WI38 (cell line): ENCODE results near the gene DDX31.

Experiments
- H3K4me3 ChIP-seq: 2 replicates; pipeline ENCODE4 v1.5.1; 2011; ENCODE audit warnings: low read depth, mild to moderate bottlenecking, control low read depth, low read length
- TF ChIP-seq, protein P1 (sequence below): IDR thresholded peaks from 2 replicates; pipeline ENCODE4 v1.5.1; 2012; ENCODE audit warnings: low read depth, mild to moderate bottlenecking, control low read depth, low read length

DDX31 gene

DNA sequence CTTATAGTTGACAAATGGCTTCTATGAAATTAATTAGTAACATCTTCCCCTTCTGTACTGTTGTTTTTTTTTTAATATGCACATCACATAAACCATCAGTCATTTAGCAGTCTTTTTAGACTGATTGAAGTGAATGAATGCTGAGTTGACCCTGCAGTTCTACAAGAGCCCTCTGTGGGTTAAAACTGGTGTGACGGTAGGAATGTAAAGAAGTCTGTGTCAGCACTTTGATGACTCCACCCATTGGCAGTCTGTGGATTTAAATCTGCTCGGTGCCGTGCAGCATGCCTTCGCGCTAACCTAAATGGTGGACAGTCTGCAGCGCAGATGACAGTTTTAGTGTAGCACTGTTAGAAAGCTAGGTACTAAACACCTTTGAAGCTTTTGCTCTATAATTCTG lies 3.6 kb upstream of the DDX31 start:
- TF ChIP-seq, protein P1, sequence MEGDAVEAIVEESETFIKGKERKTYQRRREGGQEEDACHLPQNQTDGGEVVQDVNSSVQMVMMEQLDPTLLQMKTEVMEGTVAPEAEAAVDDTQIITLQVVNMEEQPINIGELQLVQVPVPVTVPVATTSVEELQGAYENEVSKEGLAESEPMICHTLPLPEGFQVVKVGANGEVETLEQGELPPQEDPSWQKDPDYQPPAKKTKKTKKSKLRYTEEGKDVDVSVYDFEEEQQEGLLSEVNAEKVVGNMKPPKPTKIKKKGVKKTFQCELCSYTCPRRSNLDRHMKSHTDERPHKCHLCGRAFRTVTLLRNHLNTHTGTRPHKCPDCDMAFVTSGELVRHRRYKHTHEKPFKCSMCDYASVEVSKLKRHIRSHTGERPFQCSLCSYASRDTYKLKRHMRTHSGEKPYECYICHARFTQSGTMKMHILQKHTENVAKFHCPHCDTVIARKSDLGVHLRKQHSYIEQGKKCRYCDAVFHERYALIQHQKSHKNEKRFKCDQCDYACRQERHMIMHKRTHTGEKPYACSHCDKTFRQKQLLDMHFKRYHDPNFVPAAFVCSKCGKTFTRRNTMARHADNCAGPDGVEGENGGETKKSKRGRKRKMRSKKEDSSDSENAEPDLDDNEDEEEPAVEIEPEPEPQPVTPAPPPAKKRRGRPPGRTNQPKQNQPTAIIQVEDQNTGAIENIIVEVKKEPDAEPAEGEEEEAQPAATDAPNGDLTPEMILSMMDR = no peak
- no peak overlapping the region for H3K4me3 ChIP-seq

DNA sequence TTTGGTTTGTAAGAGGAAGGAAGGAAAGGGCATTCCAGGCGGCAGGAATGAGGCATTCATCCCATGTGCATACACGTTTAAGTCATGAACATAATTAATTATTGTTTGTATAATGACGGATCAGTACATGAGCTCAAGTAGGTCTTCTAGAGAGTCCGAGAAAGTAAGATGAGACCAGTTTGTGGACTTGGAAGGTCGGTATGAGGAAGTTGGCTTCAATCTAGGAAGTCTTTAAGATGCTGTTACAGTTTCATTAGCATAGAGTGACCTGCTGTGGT lies 2.6 kb upstream of the DDX31 start:
- H3K4me3 ChIP-seq = no peak overlapping the region
- TF ChIP-seq, protein P1 = no peak

DNA sequence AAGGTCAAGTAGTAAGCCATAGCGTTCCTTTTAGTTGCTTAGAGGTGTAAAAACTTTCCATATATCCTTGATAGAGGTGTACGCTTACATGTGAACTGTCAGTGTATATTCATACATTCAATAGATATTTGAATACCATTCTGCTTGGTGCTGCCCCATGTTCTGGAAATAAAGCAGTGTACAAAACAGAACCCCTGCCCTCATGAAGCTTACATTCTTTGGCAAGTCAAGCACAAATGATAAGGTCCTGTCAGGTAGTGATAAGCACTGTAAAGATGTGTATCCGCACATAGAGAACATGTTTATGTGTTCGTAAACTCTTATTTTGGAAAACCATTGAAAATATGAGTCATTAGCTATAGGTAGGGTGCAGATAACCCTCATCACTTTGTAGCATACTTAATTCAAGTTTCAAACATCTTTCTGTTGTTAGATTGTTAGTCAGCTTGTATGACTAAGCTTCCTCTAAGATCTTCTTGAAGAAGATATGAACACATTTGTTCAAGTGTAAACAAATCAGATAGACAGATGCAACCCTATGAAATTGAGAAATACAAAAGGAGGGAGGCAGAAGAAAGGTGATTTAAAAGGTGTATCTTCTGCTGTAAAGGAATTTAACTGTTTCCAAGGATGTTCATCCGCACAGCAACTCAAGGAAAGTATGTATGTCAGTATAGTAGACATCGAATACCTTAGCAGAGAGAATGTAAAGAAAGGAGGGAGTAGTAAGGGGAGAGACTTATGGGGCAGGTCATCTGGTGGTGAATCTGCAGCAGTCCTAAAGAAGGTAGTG lies 2.0 kb upstream of the DDX31 start:
- peak overlapping the region; percentile 90 for H3K4me3 ChIP-seq
- TF ChIP-seq, protein P1 = no peak

DNA sequence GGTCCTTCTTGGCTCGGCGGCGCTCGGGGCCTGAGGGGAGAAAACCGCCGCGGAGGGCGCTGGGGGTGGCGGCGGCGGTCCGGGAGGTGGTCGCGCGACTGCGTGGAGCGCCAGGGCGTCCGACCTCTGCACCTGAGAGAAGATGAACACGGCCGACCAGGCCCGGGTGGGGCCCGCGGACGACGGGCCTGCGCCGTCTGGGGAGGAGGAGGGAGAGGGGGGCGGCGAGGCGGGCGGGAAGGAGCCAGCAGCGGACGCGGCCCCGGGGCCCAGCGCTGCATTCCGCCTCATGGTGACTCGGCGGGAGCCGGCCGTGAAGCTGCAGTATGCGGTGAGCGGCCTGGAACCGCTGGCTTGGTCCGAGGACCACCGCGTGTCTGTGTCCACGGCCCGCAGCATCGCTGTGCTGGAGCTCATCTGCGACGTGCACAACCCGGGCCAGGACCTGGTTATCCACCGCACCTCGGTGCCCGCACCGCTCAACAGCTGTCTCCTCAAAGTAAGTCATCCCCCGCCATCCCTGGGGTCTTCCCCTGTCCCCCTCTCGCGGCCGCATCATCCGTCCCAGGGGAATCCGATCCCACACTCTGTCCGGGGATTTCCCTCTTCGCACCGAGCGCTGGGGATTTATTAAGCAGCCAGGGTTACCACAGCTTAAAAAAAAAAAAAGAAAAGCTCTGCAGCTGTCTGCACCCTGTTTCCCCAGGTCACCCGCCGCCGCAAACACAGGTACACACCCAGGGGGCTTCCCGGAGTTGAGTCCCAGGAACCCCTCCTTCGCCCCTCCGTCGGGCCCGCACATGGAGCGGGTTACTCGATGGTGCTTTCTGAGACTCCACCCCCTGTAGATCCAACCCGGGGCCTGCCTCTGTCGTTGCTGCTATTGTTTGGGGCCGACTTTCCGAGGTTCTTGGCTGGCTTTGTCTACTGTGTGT lies 941 bp upstream of the DDX31 start, which contains the start of gene GTF3C4:
Gene GTF3C4 (plus strand): TSS at position 8 of the 935 bp plus-strand sequence. CDS start 135 bp downstream, at position 143.
- TF ChIP-seq, protein P1 = no peak

DNA sequence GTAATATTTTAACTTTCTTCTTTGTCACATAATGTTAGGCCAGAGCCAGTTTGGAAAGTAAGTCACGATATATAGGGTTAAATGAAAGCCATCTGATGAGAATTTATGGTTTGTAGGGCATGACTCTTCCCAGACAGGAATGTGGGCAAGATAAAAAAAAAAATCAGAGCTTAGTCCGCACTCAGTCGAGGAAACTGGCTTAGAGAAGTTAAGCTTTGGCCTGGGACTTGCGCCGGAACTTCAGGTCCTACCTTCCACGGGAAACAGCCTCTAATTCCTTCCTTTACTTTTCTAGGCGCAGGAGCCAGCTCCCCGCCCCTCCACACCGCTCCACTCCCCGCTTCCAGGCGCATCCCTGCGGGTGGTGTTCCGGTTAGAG lies 475 bp downstream of the DDX31 start:
- TF ChIP-seq, protein P1 = no peak

More for the DNA sequence above, 941 bp upstream of the DDX31 start, which contains the start of gene GTF3C4:
- peak within 1 kb of the TSS; percentile 90 for H3K4me3 ChIP-seq

DNA sequence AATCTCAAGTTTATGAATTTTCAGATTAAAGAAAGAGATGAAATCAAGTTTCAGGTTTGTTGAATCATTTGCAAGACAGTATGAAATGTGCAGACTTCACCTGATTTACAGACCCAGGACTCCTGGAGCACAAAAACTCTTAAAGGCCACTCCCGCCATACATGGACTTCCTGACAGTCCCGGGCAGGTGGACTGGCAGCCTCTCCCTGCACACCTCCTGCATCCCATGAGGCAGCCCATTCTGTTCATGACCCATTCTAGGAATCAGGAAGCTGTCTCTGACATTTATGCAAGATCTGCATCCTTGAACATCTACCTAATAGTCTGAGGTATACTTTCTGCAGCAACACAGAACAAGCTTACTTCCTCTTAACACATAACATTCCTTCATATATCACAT lies 5.9 kb downstream of the DDX31 start:
- TF ChIP-seq, protein P1 = no peak
- no peak overlapping the region for H3K4me3 ChIP-seq

More for the DNA sequence above, 475 bp downstream of the DDX31 start:
- H3K4me3 ChIP-seq = peak overlapping the region; percentile 90

DNA sequence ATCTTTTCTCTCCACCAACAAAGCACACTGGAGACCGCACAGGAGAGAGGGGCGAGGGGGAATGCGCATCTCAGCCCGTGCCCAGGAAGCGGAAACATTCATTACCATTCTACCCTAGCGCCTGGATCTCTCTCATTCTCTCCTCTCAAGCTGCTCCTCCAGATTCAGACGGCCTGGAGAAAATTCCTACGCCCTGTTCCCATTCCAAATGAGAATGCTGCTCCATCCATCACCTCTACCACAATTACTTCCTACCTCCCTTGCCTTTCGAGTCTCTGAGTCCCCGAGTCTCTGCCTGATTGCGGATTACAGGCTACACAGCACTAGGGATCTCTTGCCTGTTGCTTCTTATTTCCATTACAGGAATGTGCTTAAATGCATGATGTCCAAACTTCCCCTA lies 6.7 kb downstream of the DDX31 start:
- TF ChIP-seq, protein P1 = no peak

More for the DNA sequence above, 6.7 kb downstream of the DDX31 start:
- H3K4me3 ChIP-seq = no peak overlapping the region
